ENCODE measurements around the gene C10orf90.

DNA sequence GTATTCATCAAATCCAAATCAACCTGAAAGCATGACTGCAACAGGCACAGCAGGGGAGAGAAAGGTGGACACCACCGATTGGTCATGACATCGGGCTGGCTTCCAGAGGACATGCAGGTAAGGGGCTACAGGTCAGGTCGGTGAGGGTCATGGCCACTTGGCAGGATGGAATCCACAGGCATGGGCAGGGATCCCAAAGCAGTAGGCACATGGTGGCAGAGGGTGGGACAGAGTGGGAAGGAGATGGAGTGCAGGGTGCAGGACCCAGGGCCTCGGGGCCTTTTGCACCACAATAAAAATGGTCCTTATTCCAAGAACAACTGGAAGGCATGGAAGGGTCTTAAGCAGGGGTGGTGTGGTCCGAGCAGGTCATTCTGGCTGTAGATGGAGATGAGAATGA is 33.0 kb downstream of the C10orf90 start:
- no peak for TF ChIP-seq EZH2phosphoT487 (IDR thresholded peaks at IDR 0.05; ENCODE audit: borderline replicate concordance, low read length)
- TF ChIP-seq, protein P1, sequence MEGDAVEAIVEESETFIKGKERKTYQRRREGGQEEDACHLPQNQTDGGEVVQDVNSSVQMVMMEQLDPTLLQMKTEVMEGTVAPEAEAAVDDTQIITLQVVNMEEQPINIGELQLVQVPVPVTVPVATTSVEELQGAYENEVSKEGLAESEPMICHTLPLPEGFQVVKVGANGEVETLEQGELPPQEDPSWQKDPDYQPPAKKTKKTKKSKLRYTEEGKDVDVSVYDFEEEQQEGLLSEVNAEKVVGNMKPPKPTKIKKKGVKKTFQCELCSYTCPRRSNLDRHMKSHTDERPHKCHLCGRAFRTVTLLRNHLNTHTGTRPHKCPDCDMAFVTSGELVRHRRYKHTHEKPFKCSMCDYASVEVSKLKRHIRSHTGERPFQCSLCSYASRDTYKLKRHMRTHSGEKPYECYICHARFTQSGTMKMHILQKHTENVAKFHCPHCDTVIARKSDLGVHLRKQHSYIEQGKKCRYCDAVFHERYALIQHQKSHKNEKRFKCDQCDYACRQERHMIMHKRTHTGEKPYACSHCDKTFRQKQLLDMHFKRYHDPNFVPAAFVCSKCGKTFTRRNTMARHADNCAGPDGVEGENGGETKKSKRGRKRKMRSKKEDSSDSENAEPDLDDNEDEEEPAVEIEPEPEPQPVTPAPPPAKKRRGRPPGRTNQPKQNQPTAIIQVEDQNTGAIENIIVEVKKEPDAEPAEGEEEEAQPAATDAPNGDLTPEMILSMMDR (IDR thresholded peaks at IDR 0.05; ENCODE audit: low read depth, low read length, poor library complexity, severe bottlenecking): no peak

Data from DOHH2 (cell line).